Activated T-helper 1 cell treated with Interleukin-2 at 50 U/mL for 16 hours (primary cell): ENCODE results near the gene SDK1.

Experiments
- DNase-seq: peaks from one replicate; pipeline ENCODE4 v3.0.0-alpha.2; 2020; ENCODE audit warnings: low read depth

SDK1 gene

DNA sequence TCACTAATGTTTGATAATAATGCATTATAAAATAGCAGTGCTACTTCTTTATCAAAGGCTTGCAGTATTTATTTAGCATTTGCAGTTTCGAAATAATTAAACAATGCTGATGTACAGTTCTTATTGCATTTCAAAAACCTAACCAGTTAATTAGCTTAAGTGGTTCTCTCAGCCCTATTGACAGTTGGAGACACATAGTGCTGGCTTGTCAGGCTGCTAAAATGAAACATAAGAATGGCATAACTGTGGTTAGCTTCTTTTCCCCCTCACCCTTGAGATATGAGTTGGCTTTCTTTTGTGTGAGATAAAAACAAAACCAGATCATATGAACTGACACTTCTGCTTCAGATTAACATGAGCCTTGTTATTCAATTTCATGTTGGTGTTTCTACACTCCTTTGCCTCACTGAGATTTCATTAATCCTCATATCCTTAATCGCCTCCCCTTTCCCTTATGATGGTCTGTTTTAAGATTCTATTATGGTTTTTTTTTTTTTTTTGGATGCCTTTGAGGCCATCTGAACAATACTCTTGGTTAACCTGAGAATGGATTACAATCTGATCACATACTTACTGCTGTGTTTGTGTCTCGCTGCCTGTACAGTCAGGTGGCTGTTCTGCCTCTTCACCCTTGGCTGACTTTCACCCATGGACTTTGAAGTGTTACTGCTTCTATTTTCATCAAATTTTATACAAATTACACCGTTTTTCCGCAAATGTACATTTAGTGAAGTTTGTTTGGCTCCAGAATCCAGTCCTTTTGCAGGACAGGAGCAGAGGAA lies 108.0 kb downstream of the SDK1 start:
- no peak for DNase-seq

- no peak for DNase-seq
Observed at GRCh38 chr7:3412871-3413270, 111.8 kb downstream of the SDK1 start.

DNA sequence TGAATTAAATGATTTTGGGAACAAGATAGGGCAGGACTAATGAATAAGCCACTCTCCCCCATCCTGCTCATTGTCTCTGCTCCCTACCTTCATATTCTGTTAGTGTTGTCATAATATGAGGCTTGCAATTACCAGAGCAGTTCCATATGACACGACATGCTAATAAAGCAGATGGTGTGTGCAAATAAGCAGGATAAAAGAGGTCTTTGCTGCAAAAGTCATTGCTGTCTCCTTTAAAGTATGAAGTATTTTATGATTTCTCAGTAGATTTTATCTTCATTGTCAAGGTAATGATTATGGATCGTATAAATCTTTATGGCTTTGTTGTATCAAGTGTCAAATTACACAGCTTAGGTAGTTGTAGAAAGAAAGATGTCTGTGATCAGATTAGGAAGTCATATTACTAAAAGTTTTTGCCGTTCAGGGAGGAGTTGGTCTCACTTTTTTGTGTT lies 114.8 kb downstream of the SDK1 start:
- no peak for DNase-seq

GRCh38 chr7:3416453-3416852 lies 115.4 kb downstream of the SDK1 start:
- DNase-seq, result no peak

- no peak for DNase-seq
Observed at GRCh38 chr7:3425087-3425486, 124.0 kb downstream of the SDK1 start.

DNA sequence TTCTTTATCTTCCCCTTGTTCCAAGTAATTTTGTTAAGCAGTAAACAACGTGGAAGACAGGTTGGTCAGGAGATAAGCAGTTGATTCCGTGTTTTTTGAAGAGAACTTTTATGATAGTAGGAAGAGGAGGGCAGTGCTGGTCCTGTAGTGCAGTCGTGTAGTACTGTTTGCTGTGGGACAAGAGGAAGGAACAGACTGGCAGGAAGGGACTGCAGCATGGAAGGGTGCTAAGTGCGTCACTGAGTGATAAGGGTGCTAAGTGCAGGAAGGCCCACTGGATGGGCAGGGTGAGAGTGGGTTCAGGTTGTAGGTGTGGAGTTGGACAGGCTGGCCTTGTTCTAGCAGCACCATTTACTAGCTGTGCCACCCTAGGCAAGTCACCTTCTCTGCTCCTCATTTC lies 125.0 kb downstream of the SDK1 start:
- DNase-seq, result no peak

- no peak for DNase-seq
Observed at GRCh38 chr7:3427957-3428356, 126.9 kb downstream of the SDK1 start.

DNA sequence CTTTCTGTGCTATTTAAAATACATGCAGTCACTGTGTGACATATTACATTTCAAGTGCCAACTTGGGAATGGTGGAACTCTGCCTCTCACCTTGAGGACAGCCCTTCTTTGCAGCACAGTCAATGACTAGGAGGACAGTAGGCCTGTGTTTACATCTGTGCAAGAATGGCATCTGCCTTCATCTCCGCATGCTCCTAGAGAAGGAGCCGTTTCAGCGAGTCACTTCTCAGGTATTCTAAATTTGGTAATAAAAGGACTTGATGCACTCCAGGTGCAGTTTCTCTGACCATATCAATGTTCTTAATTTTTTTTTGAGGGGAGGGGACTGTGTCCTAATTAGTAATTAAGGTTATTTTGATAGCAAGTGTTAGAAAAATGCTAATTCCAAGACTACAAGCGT lies 128.9 kb downstream of the SDK1 start:
- DNase-seq, result no peak

GRCh38 chr7:3430588-3430987 lies 129.5 kb downstream of the SDK1 start:
- DNase-seq, result no peak

- DNase-seq, result no peak
Observed at GRCh38 chr7:3431306-3431705, 130.3 kb downstream of the SDK1 start.

DNA sequence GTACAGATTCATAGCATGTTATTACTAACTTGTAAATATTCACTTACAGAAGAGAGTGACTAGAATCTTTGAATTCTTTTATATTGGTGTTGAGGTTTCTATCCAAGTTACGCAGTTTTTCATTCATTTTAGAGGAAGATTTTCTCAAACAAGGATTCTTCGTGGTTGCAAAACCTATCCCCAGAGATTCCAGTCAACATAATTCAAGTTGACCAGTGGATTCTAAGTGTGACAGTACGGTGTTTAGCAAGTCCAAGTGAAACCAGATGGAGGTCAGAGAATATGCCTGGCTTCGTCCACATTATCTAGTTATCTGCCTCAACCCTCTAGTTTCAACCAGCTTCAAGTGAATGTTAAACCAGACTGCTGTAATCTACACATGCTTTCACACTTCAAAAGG lies 131.9 kb downstream of the SDK1 start:
- no peak for DNase-seq

GRCh38 chr7:3434611-3435010 lies 133.6 kb downstream of the SDK1 start:
- DNase-seq, result no peak

GRCh38 chr7:3436112-3436511 lies 135.1 kb downstream of the SDK1 start:
- DNase-seq, result no peak

DNA sequence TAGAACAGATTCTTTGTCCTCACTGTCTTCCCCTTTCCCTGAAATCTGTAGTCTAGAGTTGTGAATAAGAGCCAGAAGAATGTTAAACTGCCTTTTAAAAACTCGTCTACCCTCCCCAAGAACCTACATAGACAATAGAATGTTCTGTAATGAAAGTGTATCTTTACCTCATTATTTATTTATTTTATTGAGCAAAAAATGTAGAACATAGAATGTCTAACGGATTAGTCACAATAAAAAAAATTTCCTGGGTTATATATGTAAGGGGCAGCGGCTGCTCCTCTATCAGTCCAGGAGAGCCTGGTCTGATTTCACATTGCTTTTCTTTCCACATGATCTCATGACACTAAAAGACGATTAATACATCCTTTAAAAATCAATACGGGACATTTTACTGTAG lies 135.7 kb downstream of the SDK1 start:
- no peak for DNase-seq

DNA sequence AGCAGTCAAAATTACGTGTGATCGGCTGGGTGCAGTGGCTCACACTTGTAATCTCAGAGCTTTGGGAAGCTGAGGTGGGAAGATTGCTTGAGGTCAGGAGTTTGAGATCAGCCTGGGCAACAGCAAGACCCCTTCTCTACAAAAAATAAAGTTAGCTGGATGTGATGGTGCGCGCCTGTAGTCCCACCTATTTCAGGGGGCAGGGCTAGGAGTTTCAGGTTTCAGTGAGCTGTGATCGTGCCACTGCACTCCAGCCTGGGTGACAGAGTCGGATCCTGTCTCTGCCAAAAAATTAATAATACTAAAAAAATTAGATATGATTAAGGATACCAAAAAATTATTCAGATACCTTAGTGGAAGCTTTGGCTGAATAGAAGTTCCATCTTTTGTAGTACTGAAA lies 136.4 kb downstream of the SDK1 start:
- DNase-seq, result no peak

DNA sequence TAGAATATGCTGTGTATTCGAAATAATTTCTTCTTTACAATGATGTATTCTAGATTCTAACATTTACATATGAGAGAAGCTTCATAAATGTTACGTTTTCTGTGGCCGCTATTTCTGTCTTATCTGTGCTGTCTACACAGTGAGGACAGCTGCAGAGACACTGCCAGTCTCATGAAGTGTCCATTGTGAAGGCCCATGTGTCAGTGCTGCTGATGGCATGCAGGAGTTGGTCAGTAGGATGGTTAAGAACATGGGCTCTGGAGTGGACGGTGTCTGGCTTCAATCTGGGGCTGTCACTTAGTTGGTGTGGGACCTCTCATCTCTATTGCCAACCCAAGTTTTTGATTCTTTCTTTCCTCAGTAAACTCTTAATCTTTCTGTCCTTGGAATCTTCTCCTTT lies 137.3 kb downstream of the SDK1 start:
- no peak for DNase-seq

- no peak for DNase-seq
Observed at GRCh38 chr7:3439333-3440030, 138.4 kb downstream of the SDK1 start.

GRCh38 chr7:3440509-3440908 lies 139.5 kb downstream of the SDK1 start:
- no peak for DNase-seq

DNA sequence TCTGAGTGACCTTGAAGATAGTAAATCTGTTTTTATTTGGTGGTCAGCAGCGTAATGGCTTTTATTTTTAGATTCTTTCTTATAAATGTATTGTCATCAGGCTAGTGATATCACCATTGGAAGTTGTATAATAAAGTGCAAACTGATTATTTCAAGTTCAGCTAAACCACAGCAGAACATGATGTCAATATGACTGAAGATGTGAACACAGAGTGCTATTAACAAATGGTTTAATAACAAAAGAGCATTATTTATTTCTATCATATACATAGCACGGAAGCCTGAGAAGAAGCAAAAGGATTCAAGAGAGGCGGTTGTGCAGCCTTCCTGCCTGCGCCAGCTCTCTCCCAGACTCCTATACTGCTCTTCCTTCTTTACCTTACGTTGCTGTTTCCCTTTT lies 142.7 kb downstream of the SDK1 start:
- no peak for DNase-seq

- no peak for DNase-seq
Observed at GRCh38 chr7:3446786-3447185, 145.7 kb downstream of the SDK1 start.

- DNase-seq, result no peak
Observed at GRCh38 chr7:3451701-3452100, 150.6 kb downstream of the SDK1 start.

GRCh38 chr7:3453398-3453797 lies 152.3 kb downstream of the SDK1 start:
- DNase-seq, result no peak

GRCh38 chr7:3455806-3456595 lies 154.9 kb downstream of the SDK1 start:
- DNase-seq, result no peak
